Kidney epithelial cell (primary cell): ENCODE results near the gene ARID3A. TPM values are rescaled to one million over a fixed set of nuclear protein-coding genes. Genes with fewer than 3 reads are reported as not detected.

Experiments
- DNase-seq: peaks from one replicate; pipeline ENCODE4 v3.0.0-alpha.2; 2010; ENCODE audit warnings: low read depth
- H3K27me3 ChIP-seq: 2 replicates; pipeline ENCODE4 v1.6.0; 2011; ENCODE audit warnings: low read length; ENCODE audit not compliant: control insufficient read depth, insufficient read depth
- H3K36me3 ChIP-seq: 2 replicates; pipeline ENCODE4 v1.5.1; 2011; ENCODE audit warnings: low read length; ENCODE audit not compliant: control insufficient read depth, insufficient read depth
- H3K4me3 ChIP-seq: 2 replicates; pipeline ENCODE4 v1.5.1; 2011; ENCODE audit warnings: low read depth, mild to moderate bottlenecking, control low read depth, low read length
- total RNA-seq: library from RNA; depleted of rRNA; stranded (reverse); fragments of >200 nt; gene quantifications from 2 replicates; pipeline ENCODE4 v1.2.3, GENCODE V29; 2015
- TF ChIP-seq, protein P1 (sequence below): IDR thresholded peaks from 2 replicates; pipeline ENCODE4 v1.5.1; 2011; ENCODE audit warnings: mild to moderate bottlenecking, moderate library complexity, low read length, control low read depth, inconsistent platforms; ENCODE audit not compliant: insufficient read depth, poor library complexity, severe bottlenecking

Gene ARID3A
- total RNA-seq, 1 donor from 2014 or later, result 27.4 TPM

DNA sequence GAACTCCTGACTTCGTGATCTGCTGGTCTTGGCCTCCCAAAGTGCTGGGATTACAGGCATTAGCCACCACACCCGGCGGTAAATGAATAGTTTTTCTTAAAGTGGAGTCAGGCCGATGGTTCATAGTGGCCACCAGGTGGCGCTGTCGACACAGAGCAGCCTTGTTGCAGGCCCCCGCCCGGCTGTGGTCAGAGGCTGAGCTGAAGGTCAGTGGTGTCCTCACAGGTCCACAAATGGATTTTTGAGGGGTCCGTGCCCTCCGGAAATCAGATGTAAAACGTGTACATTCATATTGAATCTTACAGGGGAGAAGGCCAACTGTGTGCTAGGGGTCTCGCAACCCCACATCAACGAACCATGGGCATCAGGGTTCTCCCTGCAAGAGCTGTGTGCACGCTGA, 44.9 kb downstream of the ARID3A start:
- no peaks in the 10 kb centered on the region for H3K27me3 ChIP-seq
- no peak overlapping the region for H3K4me3 ChIP-seq
- TF ChIP-seq, protein P1, sequence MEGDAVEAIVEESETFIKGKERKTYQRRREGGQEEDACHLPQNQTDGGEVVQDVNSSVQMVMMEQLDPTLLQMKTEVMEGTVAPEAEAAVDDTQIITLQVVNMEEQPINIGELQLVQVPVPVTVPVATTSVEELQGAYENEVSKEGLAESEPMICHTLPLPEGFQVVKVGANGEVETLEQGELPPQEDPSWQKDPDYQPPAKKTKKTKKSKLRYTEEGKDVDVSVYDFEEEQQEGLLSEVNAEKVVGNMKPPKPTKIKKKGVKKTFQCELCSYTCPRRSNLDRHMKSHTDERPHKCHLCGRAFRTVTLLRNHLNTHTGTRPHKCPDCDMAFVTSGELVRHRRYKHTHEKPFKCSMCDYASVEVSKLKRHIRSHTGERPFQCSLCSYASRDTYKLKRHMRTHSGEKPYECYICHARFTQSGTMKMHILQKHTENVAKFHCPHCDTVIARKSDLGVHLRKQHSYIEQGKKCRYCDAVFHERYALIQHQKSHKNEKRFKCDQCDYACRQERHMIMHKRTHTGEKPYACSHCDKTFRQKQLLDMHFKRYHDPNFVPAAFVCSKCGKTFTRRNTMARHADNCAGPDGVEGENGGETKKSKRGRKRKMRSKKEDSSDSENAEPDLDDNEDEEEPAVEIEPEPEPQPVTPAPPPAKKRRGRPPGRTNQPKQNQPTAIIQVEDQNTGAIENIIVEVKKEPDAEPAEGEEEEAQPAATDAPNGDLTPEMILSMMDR, result peak; percentile 71
- no peak for DNase-seq
- H3K36me3 ChIP-seq, result peaks cover 3% of the 10 kb centered on the region

DNA sequence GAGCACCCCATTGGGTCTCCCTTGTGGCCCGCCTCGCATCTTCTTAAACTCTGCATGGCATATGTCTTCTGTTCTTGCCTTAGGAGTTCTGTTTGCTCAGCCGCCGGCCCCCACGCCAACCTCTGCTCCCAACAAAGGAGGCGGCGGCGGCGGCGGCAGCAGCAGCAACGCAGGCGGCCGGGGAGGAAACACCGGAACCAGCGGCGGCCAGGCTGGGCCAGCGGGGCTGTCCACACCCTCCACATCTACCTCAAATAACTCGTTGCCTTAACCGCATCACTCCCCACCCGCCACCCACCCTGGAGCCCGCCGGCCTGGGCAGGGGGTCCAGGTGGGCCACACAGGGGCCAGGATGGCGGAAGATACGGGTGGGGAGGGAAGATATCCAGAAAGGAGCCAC, 46.0 kb downstream of the ARID3A start:
- TF ChIP-seq, protein P1, result no peak
- Histone ChIP-seq H3K27me3 (no peaks in the 10 kb centered on the region), H3K36me3 (peaks cover 3% of the 10 kb centered on the region), H3K4me3 (no peak overlapping the region)
- DNase-seq, result no peak

DNA sequence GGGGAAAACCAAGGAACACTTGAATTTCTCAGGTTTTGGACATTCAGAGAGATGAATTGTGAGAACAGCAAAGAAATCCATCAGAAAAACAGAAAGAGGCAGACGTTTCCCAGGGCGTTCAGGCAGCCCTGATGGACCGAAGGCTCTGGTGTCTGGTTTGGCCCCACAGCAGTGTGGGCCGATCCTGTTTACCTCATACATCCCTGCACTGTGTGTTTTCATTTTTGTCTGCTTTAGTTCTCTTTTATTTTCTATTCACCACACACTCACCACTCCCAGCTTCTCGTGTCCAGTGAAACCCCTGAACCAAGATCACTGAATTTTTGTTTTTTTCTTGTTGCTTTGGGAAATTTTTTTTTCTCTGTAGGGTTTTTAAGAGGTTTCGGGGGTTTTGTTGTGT, 46.4 kb downstream of the ARID3A start:
- TF ChIP-seq, protein P1, result no peak
- DNase-seq, result no peak
- Histone ChIP-seq H3K27me3 (no peaks in the 10 kb centered on the region), H3K4me3 (no peak overlapping the region), H3K36me3 (peaks cover 3% of the 10 kb centered on the region)

DNA sequence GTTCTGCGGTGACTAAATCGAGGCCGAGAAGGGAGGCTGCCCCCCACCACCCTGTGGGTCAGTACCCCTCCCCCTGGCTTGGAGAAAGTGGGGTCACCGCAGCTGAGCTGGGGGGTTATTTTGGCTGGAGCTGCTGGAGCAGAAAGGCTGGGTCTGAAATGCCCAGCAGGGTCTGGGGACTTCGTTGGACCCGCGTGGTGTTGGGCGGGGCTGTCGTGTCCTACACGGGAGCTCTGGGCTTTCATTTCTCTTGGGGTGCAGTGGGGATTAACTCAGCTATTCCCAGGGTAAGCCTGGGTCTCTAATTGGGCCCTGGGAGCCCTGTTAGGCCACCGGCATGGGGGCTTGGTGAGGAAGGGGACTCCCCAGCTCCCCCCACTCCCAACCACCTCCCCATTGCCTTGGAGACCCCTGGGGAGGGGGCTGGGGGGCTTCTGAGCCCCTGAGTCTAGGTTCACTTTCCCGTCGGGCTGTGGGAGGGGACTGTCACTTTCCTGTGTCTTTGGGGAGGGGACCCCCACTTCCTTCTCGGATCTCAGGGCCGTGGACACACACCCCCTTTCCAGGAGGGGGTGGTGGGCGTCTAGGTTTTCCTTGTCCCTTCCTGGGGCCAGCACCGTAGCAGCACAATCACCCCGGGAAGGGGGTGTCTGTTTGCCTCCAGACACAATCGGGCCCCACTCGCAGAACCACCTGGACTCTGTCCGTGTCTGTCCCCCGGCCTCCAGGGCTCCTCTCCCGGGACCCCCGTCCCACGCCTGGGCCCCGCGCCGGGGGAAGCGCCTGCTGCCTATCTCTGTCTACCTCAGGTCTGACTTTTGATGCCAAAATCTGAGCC, 48.1 kb downstream of the ARID3A start:
- TF ChIP-seq, protein P1, result no peak

DNA sequence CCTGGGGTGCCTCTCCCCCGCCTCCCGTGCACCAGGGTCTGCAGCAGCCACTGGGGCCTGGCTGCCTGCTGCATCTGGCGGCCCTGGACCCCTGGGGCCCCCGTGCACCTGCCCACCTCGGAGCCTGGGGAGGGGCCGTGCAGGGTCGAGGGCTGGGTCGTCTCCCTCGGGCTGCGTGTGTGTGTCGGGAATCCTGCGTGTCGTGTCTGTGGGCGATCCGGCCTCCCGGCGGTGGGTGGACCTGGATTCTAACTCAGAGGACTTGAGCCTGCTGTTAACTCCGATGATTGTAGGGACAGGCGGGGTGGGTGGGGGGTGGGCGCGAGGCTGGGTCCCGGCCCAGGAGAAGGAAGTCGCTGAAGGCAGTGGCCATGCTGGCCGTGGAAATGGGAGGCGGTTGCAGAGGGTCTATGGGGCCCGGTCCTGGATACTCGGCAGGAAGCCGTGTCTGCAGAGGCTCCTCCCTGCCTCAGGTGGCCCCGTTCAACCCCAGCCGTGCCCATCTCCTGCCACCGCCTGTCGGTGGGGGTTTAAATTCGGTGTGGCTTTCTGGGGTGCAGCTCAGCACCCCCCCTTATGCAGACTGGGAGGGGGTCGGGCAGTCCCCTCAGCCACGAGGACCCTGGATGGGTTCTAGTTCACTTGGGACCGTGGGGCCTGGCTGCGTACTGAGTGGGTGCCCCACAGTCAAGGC, 48.9 kb downstream of the ARID3A start:
- H3K27me3 ChIP-seq, result no peaks in the 10 kb centered on the region
- no peak overlapping the region for H3K4me3 ChIP-seq
- H3K36me3 ChIP-seq, result peaks cover 3% of the 10 kb centered on the region
- TF ChIP-seq, protein P1, result no peak
- no peak for DNase-seq

More for the DNA sequence above, 48.1 kb downstream of the ARID3A start:
- Histone ChIP-seq H3K27me3 (no peaks in the 10 kb centered on the region), H3K36me3 (peaks cover 3% of the 10 kb centered on the region), H3K4me3 (no peak overlapping the region)
- no peak for DNase-seq
